ENCODE data around the gene AMOT. TPM values are rescaled to one million over a fixed set of nuclear protein-coding genes. Genes with fewer than 3 reads are reported as not detected.

Gene AMOT
- total and polyA plus RNA-seq, 10 of the 15 experiments (the other 5 are each of a cell fraction or from before 2014, with no cell fraction given) = 0.92 to 14.5 (median 2.9) TPM

DNA sequence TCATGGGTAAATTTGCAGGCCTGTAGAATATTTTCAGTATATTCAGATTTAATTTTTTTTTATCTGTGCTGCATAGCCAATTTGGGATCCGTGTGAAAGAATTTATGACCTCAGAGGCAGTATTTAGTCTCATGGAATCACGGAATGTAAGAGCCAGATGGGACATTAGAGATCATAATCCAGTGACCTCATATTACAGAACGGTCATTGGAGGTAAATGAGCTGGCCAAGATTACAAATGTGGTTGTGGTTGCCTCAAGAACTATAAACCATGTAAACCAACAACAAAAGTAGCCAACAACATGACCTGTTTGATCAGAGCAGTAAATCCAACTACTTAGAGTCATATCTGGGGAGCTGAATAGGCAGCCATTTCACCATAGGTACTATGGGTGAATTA is 71.6 kb downstream of the AMOT start:
- H2AFZ ChIP-seq (ENCODE audit: control insufficient read depth, low read depth, low read length) = no peak overlapping the region
- H3K27ac ChIP-seq (ENCODE audit: control insufficient read depth, insufficient read depth) = no peak overlapping the region
- ChIA-PET RAD21 (ENCODE audit: unreplicated experiment) (no interaction called here), POLR2A (no interaction called here), SMC1A (ENCODE audit: uncharacterized antibody, unreplicated experiment) (interaction anchor here (0.7 kb wide), 1 partner anchor 10 kb away, joined by 3 read pairs; no protein-coding TSS in a partner anchor), CTCF (interaction anchor here (1.3 kb wide), 1 partner anchor 18 kb away, joined by 3 read pairs; no protein-coding TSS in a partner anchor)
- no peaks in the 10 kb centered on the region for H3K27me3 ChIP-seq (replicated peaks in 1 of 2; ENCODE audit: control insufficient read depth in 2 of 2, insufficient read depth in 2 of 2, low read length in 1 of 2)
- no peak overlapping the region for H3K4me2 ChIP-seq (ENCODE audit: control insufficient read depth, insufficient read depth)
- no peak for DNase-seq (ENCODE audit: low read depth, low spot score)
- H3K9me3 ChIP-seq (replicated peaks; ENCODE audit: control insufficient read depth, insufficient read depth, low read length) = no peaks in the 10 kb centered on the region
- intact Hi-C loops (cut with micrococcal nuclease; ENCODE audit: unreplicated experiment) (loop anchor here (10.0 kb wide), 1 partner anchor 66 kb away; no protein-coding TSS in a partner anchor), in situ Hi-C loops (cut with MboI) (no loop called here)
- no peaks in the 10 kb centered on the region for H4K20me1 ChIP-seq (ENCODE audit: control insufficient read depth, insufficient read depth)
- no peaks in the 10 kb centered on the region for H3K36me3 ChIP-seq (ENCODE audit: control insufficient read depth in 2 of 2, insufficient read depth in 2 of 2, low read length in 1 of 2)
- WGBS (ENCODE audit: insufficient coverage, insufficient replicate concordance, low lambda C conversion rate, missing lambda C conversion rate) = 38% methylated on average over 3 of the region's 3 CpGs
- no peaks in the 10 kb centered on the region for H3K4me1 ChIP-seq (ENCODE audit: control insufficient read depth, insufficient read depth, low read length)
- no peak for FAIRE-seq
- no peak overlapping the region for H3K4me3 ChIP-seq
- no peak for ATAC-seq
- no peaks in the 10 kb centered on the region for H3K79me2 ChIP-seq (ENCODE audit: control insufficient read depth, insufficient read depth, low read length)
- BruUV-seq (replicated peaks) = no TSS peak
- H3K9ac ChIP-seq (ENCODE audit: control insufficient read depth, insufficient read depth, low read length) = no peak overlapping the region
- TF ChIP-seq, protein P1, sequence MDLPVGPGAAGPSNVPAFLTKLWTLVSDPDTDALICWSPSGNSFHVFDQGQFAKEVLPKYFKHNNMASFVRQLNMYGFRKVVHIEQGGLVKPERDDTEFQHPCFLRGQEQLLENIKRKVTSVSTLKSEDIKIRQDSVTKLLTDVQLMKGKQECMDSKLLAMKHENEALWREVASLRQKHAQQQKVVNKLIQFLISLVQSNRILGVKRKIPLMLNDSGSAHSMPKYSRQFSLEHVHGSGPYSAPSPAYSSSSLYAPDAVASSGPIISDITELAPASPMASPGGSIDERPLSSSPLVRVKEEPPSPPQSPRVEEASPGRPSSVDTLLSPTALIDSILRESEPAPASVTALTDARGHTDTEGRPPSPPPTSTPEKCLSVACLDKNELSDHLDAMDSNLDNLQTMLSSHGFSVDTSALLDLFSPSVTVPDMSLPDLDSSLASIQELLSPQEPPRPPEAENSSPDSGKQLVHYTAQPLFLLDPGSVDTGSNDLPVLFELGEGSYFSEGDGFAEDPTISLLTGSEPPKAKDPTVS (IDR thresholded peaks at IDR 0.05; ENCODE audit: low read depth, low read length) = no peak
- TF ChIP-seq, protein P2, sequence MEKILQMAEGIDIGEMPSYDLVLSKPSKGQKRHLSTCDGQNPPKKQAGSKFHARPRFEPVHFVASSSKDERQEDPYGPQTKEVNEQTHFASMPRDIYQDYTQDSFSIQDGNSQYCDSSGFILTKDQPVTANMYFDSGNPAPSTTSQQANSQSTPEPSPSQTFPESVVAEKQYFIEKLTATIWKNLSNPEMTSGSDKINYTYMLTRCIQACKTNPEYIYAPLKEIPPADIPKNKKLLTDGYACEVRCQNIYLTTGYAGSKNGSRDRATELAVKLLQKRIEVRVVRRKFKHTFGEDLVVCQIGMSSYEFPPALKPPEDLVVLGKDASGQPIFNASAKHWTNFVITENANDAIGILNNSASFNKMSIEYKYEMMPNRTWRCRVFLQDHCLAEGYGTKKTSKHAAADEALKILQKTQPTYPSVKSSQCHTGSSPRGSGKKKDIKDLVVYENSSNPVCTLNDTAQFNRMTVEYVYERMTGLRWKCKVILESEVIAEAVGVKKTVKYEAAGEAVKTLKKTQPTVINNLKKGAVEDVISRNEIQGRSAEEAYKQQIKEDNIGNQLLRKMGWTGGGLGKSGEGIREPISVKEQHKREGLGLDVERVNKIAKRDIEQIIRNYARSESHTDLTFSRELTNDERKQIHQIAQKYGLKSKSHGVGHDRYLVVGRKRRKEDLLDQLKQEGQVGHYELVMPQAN (conservative IDR thresholded peaks at IDR 0.05) = no peak
- TF ChIP-seq, protein P3, sequence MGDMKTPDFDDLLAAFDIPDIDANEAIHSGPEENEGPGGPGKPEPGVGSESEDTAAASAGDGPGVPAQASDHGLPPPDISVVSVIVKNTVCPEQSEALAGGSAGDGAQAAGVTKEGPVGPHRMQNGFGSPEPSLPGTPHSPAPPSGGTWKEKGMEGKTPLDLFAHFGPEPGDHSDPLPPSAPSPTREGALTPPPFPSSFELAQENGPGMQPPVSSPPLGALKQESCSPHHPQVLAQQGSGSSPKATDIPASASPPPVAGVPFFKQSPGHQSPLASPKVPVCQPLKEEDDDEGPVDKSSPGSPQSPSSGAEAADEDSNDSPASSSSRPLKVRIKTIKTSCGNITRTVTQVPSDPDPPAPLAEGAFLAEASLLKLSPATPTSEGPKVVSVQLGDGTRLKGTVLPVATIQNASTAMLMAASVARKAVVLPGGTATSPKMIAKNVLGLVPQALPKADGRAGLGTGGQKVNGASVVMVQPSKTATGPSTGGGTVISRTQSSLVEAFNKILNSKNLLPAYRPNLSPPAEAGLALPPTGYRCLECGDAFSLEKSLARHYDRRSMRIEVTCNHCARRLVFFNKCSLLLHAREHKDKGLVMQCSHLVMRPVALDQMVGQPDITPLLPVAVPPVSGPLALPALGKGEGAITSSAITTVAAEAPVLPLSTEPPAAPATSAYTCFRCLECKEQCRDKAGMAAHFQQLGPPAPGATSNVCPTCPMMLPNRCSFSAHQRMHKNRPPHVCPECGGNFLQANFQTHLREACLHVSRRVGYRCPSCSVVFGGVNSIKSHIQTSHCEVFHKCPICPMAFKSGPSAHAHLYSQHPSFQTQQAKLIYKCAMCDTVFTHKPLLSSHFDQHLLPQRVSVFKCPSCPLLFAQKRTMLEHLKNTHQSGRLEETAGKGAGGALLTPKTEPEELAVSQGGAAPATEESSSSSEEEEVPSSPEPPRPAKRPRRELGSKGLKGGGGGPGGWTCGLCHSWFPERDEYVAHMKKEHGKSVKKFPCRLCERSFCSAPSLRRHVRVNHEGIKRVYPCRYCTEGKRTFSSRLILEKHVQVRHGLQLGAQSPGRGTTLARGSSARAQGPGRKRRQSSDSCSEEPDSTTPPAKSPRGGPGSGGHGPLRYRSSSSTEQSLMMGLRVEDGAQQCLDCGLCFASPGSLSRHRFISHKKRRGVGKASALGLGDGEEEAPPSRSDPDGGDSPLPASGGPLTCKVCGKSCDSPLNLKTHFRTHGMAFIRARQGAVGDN (IDR thresholded peaks at IDR 0.05) = no peak
- TF ChIP-seq IKZF2 (IDR thresholded peaks at IDR 0.05) (no peak), PAX8 (IDR thresholded peaks at IDR 0.05) (no peak), CEBPB (IDR thresholded peaks at IDR 0.05; ENCODE audit: borderline replicate concordance in 1 of 2, low read depth in 2 of 2, low read length in 2 of 2) (no peak), TARDBP (IDR thresholded peaks at IDR 0.05; ENCODE audit: borderline replicate concordance) (no peak), EZH2 (IDR thresholded peaks at IDR 0.05; ENCODE audit: borderline replicate concordance, control insufficient read depth, low read depth, low read length) (no peak), CHD2 (IDR thresholded peaks at IDR 0.05; ENCODE audit: borderline replicate concordance, low read depth, low read length) (no peak), NBN (IDR thresholded peaks at IDR 0.05) (no peak), GATAD2B (conservative IDR thresholded peaks at IDR 0.05; ENCODE audit: low read depth) (no peak), ASH2L (IDR thresholded peaks at IDR 0.05; ENCODE audit: borderline replicate concordance, low read depth) (no peak), MTA3 (IDR thresholded peaks at IDR 0.05; ENCODE audit: borderline replicate concordance, low read length) (no peak)
- TF ChIP-seq, protein P4, sequence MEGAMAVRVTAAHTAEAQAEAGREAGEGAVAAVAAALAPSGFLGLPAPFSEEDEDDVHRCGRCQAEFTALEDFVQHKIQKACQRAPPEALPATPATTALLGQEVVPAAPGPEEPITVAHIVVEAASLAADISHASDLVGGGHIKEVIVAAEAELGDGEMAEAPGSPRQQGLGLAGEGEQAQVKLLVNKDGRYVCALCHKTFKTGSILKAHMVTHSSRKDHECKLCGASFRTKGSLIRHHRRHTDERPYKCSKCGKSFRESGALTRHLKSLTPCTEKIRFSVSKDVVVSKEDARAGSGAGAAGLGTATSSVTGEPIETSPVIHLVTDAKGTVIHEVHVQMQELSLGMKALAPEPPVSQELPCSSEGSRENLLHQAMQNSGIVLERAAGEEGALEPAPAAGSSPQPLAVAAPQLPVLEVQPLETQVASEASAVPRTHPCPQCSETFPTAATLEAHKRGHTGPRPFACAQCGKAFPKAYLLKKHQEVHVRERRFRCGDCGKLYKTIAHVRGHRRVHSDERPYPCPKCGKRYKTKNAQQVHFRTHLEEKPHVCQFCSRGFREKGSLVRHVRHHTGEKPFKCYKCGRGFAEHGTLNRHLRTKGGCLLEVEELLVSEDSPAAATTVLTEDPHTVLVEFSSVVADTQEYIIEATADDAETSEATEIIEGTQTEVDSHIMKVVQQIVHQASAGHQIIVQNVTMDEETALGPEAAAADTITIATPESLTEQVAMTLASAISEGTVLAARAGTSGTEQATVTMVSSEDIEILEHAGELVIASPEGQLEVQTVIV (IDR thresholded peaks at IDR 0.05; ENCODE audit: borderline replicate concordance, partially characterized antibody) = no peak
